Endothelial cell of umbilical vein (primary cell): ENCODE data around the gene HOXD8.

Source experiments
- CTCF ChIP-seq, 2 donors: IDR thresholded peaks; 1 replicate in 1 of 2; 2 replicates in 1 of 2; pipeline ENCODE4 v1.5.1; 2011; ENCODE audit warnings: low read length in 2 of 2, mild to moderate bottlenecking in 2 of 2, moderate library complexity in 2 of 2, control low read depth in 1 of 2, inconsistent platforms in 1 of 2, low read depth in 1 of 2; ENCODE audit not compliant: insufficient read depth in 1 of 2; ENCODE audit errors: extremely low read depth in 1 of 2
- EZH2 ChIP-seq: IDR thresholded peaks from 2 replicates; pipeline ENCODE4 v1.6.1; 2012; ENCODE audit warnings: borderline replicate concordance, low read depth, mild to moderate bottlenecking, moderate library complexity, low read length, inconsistent platforms; ENCODE audit not compliant: severe bottlenecking
- JUN ChIP-seq: IDR thresholded peaks from 2 replicates; pipeline ENCODE4 v1.6.1; 2011; ENCODE audit warnings: borderline replicate concordance, low read depth; ENCODE audit not compliant: insufficient read length, insufficient read depth
- MAX ChIP-seq: IDR thresholded peaks from 2 replicates; pipeline ENCODE4 v1.6.1; 2011; ENCODE audit not compliant: insufficient read depth, insufficient read length
- POLR2A ChIP-seq: IDR thresholded peaks from 2 replicates; pipeline ENCODE4 v1.6.1; 2012; ENCODE audit warnings: low read depth, mild to moderate bottlenecking, control low read depth, low read length
- POLR2AphosphoS5 ChIP-seq: IDR thresholded peaks from 2 replicates; pipeline ENCODE4 v1.6.1; 2012; ENCODE audit warnings: low read depth, mild to moderate bottlenecking, control low read depth, low read length, moderate library complexity; ENCODE audit not compliant: insufficient read depth

GRCh38 chr2:176152350-176153181 lies 23.1 kb downstream of the HOXD8 start:
- no peak for TF ChIP-seq CTCF (IDR thresholded peaks at IDR 0.05; ENCODE audit: extremely low read depth in 1 of 2, insufficient read depth in 1 of 2, low read depth in 1 of 2, low read length in 2 of 2)
- TF ChIP-seq POLR2AphosphoS5, result no peak
- no peak for TF ChIP-seq JUN
- TF ChIP-seq POLR2A, result no peak
- TF ChIP-seq MAX, result no peak
- no peak for TF ChIP-seq EZH2
